Spinal cord (tissue), 10 donors: Measurements from ENCODE around the gene TEX35. TPM values are rescaled to one million over a fixed set of nuclear protein-coding genes. Genes with fewer than 3 reads are reported as not detected.
A peak's percentile ranks its signal among the peaks of the same experiment; 100 is the strongest.
"Not testable (repeated sequence)": the region's sequence is repeated elsewhere in the genome, so short reads cannot be mapped to it uniquely, and the experiment has no call there.

Source experiments
- DNase-seq, 6 donors: peaks; one replicate each; pipeline versions ENCODE4 v3.0.0 to v3.0.0-alpha.2; 2013 to 2015; ENCODE audit warnings: low spot score in 6 of 6, low read depth in 4 of 6
- H3K27ac ChIP-seq: one replicate; pipeline ENCODE4 v1.5.1; 2013; ENCODE audit warnings: low read depth, low read length, control low read depth
- H3K27me3 ChIP-seq: one replicate; pipeline ENCODE4 v1.6.1; 2013; ENCODE audit warnings: low read length; ENCODE audit not compliant: control insufficient read depth, insufficient read depth
- H3K36me3 ChIP-seq: one replicate; pipeline ENCODE4 v1.6.1; 2013; ENCODE audit warnings: low read length; ENCODE audit not compliant: control insufficient read depth, insufficient read depth
- H3K4me1 ChIP-seq: one replicate; pipeline ENCODE4 v1.6.1; 2013; ENCODE audit warnings: low read length; ENCODE audit not compliant: control insufficient read depth, insufficient read depth
- H3K4me3 ChIP-seq: one replicate; pipeline ENCODE4 v1.5.1; 2013; ENCODE audit warnings: low read depth, low read length, control low read depth
- H3K9me3 ChIP-seq: one replicate; pipeline ENCODE4 v1.6.1; 2013; ENCODE audit warnings: low read length; ENCODE audit not compliant: control insufficient read depth, insufficient read depth
- WGBS: methylation state at CpG from one replicate; pipeline ENCODE4 v1.1.5; 2013; ENCODE audit warnings: missing lambda C conversion rate; ENCODE audit not compliant: insufficient coverage; 5-methylcytosine and 5-hydroxymethylcytosine counted together
- polyA plus RNA-seq, 2 donors: library from polyadenylated mRNA; unstranded; fragments of 120-200 nt; gene quantifications; one replicate each; pipeline ENCODE4 v1.2.1, GENCODE V29; 2013; ENCODE audit not compliant: insufficient read length in 2 of 2
- total RNA-seq, 2 donors: library from RNA; depleted of rRNA in 1 of 2; stranded (reverse); fragments of 120-200 nt in 1 of 2; fragments of >200 nt in 1 of 2; gene quantifications; one replicate each; pipeline versions ENCODE4 v1.2.3 to v1.2.4, GENCODE V29; 2013 to 2014
- donor health status: healthy.

Gene TEX35
- total and polyA plus RNA-seq, 4 donors = 0.22 TPM; not detected in 3

DNA sequence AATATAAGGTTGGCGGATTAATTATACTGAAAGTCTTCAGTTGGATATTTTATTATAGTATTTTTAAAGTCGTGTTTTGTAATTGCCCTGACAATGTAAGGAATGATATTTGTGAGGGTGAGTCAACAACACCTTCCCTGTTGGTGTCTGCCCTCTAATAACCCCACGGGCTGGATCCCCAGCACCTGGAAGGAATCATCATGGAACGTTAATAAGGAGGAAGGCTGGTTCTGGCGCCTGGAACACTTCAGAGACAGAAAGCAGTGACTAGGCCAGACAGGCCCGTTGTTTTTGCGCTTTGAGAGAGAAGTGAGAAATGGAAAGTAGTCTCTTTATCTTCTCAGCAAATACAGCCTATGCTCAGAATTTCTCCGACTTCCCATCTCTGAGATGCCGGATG is 31.6 kb downstream of the TEX35 start:
- Histone ChIP-seq H3K4me3 (no peak overlapping the region), H3K4me1 (peaks cover 26% of the 10 kb centered on the region), H3K27me3 (no peaks in the 10 kb centered on the region), H3K36me3 (peaks cover 7% of the 10 kb centered on the region), H3K27ac (no peak overlapping the region), H3K9me3 (no peaks in the 10 kb centered on the region)
- no peak for DNase-seq
- WGBS = no CpG with 5 or more reads among the region's 9 CpGs

DNA sequence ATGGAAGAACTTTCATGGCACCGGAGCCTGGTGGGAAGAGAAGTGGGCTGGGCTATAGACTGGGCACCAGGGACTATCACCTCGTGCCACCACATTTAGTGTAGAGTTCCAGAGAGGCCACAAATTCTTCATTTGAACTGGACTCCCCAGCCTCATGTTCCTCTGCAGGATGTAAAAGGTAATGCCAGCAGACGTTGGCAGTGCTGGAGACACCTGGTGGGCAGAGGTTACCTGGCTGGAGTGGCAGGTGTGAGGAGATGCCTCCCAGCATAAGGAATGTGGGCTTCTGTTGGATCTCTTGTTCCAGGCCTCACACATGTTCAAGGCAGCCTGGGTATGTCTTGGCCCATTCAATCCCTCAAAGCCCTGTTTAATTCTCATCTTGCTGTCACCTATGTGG is 35.2 kb downstream of the TEX35 start:
- H3K27ac ChIP-seq = no peak overlapping the region
- H3K27me3 ChIP-seq = no peaks in the 10 kb centered on the region
- H3K4me3 ChIP-seq = no peak overlapping the region
- no peak for DNase-seq
- H3K9me3 ChIP-seq = no peaks in the 10 kb centered on the region
- peaks cover 14% of the 10 kb centered on the region for H3K4me1 ChIP-seq
- peaks cover 9% of the 10 kb centered on the region for H3K36me3 ChIP-seq
- WGBS = 100% methylated on average over 1 of the region's 3 CpGs

- no peak for DNase-seq
- Histone ChIP-seq H3K27ac (no peak overlapping the region), H3K27me3 (no peaks in the 10 kb centered on the region), H3K36me3 (peaks cover 7% of the 10 kb centered on the region), H3K4me3 (no peak overlapping the region), H3K4me1 (no peaks in the 10 kb centered on the region), H3K9me3 (peaks cover 2% of the 10 kb centered on the region)
- WGBS = 75% methylated on average over 2 of the region's 3 CpGs
Observed at GRCh38 chr1:178551307-178551706, 38.4 kb downstream of the TEX35 start.

DNA sequence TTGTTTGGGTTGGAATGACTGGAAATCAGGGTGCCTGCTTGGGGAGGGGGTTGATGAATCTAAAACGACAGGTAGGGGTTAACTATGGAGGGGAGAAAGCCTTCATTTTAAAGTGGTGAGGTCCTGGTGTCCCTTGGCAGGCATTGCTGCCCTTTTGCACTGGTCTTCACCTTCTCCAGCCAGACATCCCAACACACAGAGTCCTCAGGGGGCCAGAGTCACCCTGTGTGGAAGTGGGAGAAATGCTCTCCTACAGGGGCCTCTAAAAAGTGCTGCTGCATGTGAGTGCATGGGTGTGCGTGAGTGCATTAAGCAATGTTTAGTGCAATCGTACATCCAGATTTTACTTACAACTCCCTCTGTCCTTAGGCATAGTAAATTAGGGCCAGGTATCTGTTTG is 39.0 kb downstream of the TEX35 start:
- peaks cover 2% of the 10 kb centered on the region for H3K9me3 ChIP-seq
- H3K27me3 ChIP-seq = no peaks in the 10 kb centered on the region
- peaks cover 4% of the 10 kb centered on the region for H3K36me3 ChIP-seq
- no peak overlapping the region for H3K4me3 ChIP-seq
- no peak for DNase-seq
- no CpG with 5 or more reads among the region's 3 CpGs for WGBS
- no peak overlapping the region for H3K27ac ChIP-seq
- no peaks in the 10 kb centered on the region for H3K4me1 ChIP-seq

GRCh38 chr1:178552856-178553255 is 39.9 kb downstream of the TEX35 start:
- 100% methylated on average over 3 of the region's 3 CpGs for WGBS
- DNase-seq = no peak

GRCh38 chr1:178554351-178554750 is 41.4 kb downstream of the TEX35 start:
- 90% methylated on average over 3 of the region's 5 CpGs for WGBS

More at GRCh38 chr1:178552856-178553255, 39.9 kb downstream of the TEX35 start:
- Histone ChIP-seq H3K36me3 (peaks cover 4% of the 10 kb centered on the region), H3K9me3 (peaks cover 2% of the 10 kb centered on the region), H3K4me1 (no peaks in the 10 kb centered on the region), H3K4me3 (no peak overlapping the region), H3K27me3 (no peaks in the 10 kb centered on the region), H3K27ac (no peak overlapping the region)

DNA sequence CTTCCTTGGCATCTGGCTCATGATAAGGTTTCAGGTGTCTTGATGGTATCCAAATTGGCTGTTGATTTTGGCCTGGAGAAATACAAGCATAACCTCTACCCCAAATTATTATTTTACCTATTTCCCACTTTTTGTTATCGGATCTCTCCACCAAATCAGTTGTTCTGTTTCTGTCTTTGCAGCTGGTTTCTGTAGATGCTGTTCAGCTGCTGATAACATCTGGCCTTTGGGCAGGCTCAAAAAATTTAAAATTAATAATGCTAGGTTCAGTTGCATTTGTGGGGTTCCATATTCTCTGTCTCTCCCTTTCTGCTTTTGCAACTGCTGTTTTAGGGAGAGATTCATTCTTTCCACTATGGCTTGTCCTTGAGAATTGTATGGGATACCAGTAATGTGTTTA is 42.7 kb downstream of the TEX35 start:
- H3K27ac ChIP-seq, H3K4me3 ChIP-seq, DNase-seq, H3K27me3 ChIP-seq, H3K9me3 ChIP-seq, H3K36me3 ChIP-seq, H3K4me1 ChIP-seq: not testable (repeated sequence)
- WGBS = no CpG with 5 or more reads among the region's 1 CpG

More at GRCh38 chr1:178554351-178554750, 41.4 kb downstream of the TEX35 start:
- not testable (repeated sequence) for H3K36me3 ChIP-seq, H3K4me1 ChIP-seq, DNase-seq, H3K9me3 ChIP-seq, H3K27me3 ChIP-seq, H3K4me3 ChIP-seq, H3K27ac ChIP-seq

DNA sequence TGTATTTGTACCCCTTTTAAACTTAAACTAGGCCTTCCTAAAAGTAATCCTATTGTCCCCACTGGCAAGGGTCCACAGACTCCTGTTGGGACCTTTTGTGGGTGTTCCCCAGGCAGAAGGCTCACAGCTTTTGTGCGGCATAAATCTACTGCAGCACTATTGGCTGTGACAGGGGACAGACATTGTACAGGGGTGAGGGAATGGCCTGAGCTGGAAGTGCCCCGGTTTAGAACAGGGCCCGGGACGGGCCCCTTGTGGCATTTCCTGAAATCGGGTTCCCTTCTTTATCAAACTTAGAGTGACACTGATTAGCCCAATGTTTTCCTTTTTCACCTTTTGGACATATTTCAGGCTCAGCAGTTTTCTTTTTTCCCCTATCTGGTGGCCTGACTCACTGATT is 45.9 kb downstream of the TEX35 start:
- not testable (repeated sequence) for H3K36me3 ChIP-seq, H3K27me3 ChIP-seq, H3K4me3 ChIP-seq, H3K9me3 ChIP-seq, H3K27ac ChIP-seq
- peak in 1 of 6 donors; percentile 66 for DNase-seq
- WGBS = 18% methylated on average over 4 of the region's 5 CpGs
- peaks cover 11% of the 10 kb centered on the region for H3K4me1 ChIP-seq

DNA sequence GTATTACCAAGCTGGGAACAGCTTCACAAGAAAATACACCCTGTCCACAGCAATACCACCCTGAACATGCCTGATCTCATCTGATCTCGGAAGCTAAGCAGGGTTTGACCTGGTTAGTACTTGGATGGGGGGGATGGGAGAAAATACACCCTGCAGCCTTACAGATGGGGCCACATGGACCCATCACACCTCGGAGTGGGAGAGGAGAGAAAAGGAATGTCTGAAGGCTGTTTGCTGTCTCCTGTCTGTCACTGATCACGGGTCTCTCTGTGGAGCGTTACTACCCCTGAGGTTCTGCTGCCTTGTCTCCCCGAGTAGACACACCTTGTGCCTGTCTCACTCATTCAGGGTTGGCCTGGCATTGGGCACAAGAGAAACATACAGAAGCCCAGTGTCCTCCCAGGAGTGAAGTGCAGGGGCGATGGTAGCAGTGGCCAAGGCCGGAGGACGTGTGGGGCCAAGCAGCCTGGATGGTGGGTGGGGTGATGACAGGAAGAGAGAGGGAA is 48.0 kb downstream of the TEX35 start:
- H3K4me3 ChIP-seq = no peak overlapping the region
- WGBS = 92% methylated on average over 6 of the region's 8 CpGs
- peaks cover 11% of the 10 kb centered on the region for H3K4me1 ChIP-seq
- H3K27me3 ChIP-seq = no peaks in the 10 kb centered on the region
- no peaks in the 10 kb centered on the region for H3K9me3 ChIP-seq
- no peak for DNase-seq
- no peaks in the 10 kb centered on the region for H3K36me3 ChIP-seq
- H3K27ac ChIP-seq = no peak overlapping the region

DNA sequence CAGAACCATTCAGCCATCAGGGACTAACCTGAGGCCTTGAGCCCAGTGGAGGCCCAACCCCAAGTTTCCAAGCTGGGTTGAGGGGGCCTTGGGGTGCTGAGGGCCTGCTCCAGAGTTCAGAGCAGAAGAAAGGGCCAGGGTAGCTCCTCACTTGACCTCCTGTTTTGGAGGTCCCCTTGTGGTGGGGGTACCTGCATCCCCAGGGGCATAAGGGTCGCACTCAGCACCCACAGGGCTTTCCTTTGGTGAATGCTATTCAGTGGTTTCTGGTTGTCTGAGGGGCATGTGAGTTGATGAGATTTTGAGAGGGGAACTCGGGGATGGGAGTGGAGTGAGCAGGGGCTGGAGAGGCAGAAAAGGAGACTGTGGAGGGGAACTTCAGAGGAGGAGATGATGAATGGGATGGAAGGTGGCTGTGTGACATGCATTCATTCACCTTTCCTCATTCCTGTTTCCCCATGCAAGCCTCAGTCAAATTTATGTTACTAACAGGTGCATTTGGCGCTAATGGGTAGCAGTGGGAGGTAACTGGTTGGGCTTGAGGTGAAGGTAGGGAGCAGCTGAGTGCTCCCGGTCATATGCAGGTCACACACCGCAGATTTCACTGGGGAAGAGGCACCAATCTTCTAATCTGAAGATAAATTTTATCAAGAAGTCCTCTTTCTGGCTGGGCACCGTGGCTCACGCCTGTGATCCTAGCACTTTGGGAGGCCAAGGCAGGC is 50.4 kb downstream of the TEX35 start:
- no peak for DNase-seq
- H3K9me3 ChIP-seq = peaks cover 1% of the 10 kb centered on the region
- 86% methylated on average over 4 of the region's 7 CpGs for WGBS

More for the DNA sequence above, 50.4 kb downstream of the TEX35 start:
- no peak overlapping the region for H3K27ac ChIP-seq
- no peak overlapping the region for H3K4me3 ChIP-seq
- H3K27me3 ChIP-seq = no peaks in the 10 kb centered on the region
- peaks cover 11% of the 10 kb centered on the region for H3K4me1 ChIP-seq
- no peaks in the 10 kb centered on the region for H3K36me3 ChIP-seq
